Suprapubic skin (tissue), 4 donors: ENCODE data around the gene FRMD1. TPM values are rescaled to one million over a fixed set of nuclear protein-coding genes. Genes with fewer than 3 reads are reported as not detected.

Experiments
- DNase-seq, 2 donors: peaks; one replicate each; pipeline ENCODE4 v3.0.0-alpha.2; 2019; ENCODE audit warnings: low spot score in 2 of 2
- H3K27ac ChIP-seq: fragments of 200-600 bp; sonication (generic); one replicate; pipeline ENCODE4 v1.5.1; 2019
- H3K27me3 ChIP-seq: fragments of 200-600 bp; sonication (generic); one replicate; pipeline ENCODE4 v1.5.1; 2019
- H3K36me3 ChIP-seq: fragments of 200-600 bp; sonication (generic); one replicate; pipeline ENCODE4 v1.5.1; 2019
- H3K4me1 ChIP-seq: fragments of 200-600 bp; sonication (generic); one replicate; pipeline ENCODE4 v1.5.1; 2019
- H3K4me3 ChIP-seq: fragments of 200-600 bp; sonication (generic); one replicate; pipeline ENCODE4 v1.5.1; 2019; ENCODE audit warnings: mild to moderate bottlenecking
- H3K9me3 ChIP-seq: fragments of 200-600 bp; sonication (generic); one replicate; pipeline ENCODE4 v1.5.1; 2019
- EP300 ChIP-seq: sonication (generic); formaldehyde crosslinking; IDR thresholded peaks from one replicate; pipeline ENCODE4 v1.6.1; 2017; ENCODE audit warnings: antibody characterized with exemption
- POLR2A ChIP-seq, 2 donors: fragments of 450-650 bp; IDR thresholded peaks; one replicate each; pipeline ENCODE4 v1.6.1; 2017; ENCODE audit warnings: antibody characterized with exemption in 2 of 2, mild to moderate bottlenecking in 2 of 2, moderate library complexity in 2 of 2
- POLR2AphosphoS5 ChIP-seq, 3 donors: sonication (generic); formaldehyde crosslinking; IDR thresholded peaks; one replicate each; pipeline ENCODE4 v1.6.1; 2017; ENCODE audit warnings: antibody characterized with exemption in 3 of 3
- WGBS: methylation state at CpG from one replicate; pipeline ENCODE4 v1.1.5; 2018; 5-methylcytosine and 5-hydroxymethylcytosine counted together
- total RNA-seq, 4 donors: library from RNA; depleted of rRNA; stranded (reverse); fragments of >200 nt; gene quantifications; one replicate each; pipeline ENCODE4 v1.1.0, GENCODE V29; 2016
- TF ChIP-seq, protein P1 (sequence below), 2 donors: fragments of 200-600 bp in 1 of 2; fragments of 450-650 bp in 1 of 2; sonication (generic) in 1 of 2; IDR thresholded peaks; one replicate each; pipeline ENCODE4 v1.5.1; 2016 to 2019; ENCODE audit warnings: antibody characterized with exemption in 2 of 2, mild to moderate bottlenecking in 1 of 2, moderate library complexity in 1 of 2

FRMD1 gene
- total RNA-seq, 4 donors from 2014 or later: 0.64 to 2.6 (median 1.5) TPM

- TF ChIP-seq, protein P1, sequence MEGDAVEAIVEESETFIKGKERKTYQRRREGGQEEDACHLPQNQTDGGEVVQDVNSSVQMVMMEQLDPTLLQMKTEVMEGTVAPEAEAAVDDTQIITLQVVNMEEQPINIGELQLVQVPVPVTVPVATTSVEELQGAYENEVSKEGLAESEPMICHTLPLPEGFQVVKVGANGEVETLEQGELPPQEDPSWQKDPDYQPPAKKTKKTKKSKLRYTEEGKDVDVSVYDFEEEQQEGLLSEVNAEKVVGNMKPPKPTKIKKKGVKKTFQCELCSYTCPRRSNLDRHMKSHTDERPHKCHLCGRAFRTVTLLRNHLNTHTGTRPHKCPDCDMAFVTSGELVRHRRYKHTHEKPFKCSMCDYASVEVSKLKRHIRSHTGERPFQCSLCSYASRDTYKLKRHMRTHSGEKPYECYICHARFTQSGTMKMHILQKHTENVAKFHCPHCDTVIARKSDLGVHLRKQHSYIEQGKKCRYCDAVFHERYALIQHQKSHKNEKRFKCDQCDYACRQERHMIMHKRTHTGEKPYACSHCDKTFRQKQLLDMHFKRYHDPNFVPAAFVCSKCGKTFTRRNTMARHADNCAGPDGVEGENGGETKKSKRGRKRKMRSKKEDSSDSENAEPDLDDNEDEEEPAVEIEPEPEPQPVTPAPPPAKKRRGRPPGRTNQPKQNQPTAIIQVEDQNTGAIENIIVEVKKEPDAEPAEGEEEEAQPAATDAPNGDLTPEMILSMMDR (IDR thresholded peaks at IDR 0.05): no peak
- TF ChIP-seq POLR2AphosphoS5 (IDR thresholded peaks at IDR 0.05) (no peak), EP300 (no peak), POLR2A (IDR thresholded peaks at IDR 0.05) (no peak)
- H3K27me3 ChIP-seq: no peaks in the 10 kb centered on the region
- 89% methylated on average over 14 of the region's 16 CpGs for WGBS
- H3K27ac ChIP-seq: no peak overlapping the region
- no peaks in the 10 kb centered on the region for H3K4me1 ChIP-seq
- no peaks in the 10 kb centered on the region for H3K36me3 ChIP-seq
- DNase-seq: no peak
- no peaks in the 10 kb centered on the region for H3K9me3 ChIP-seq
- H3K4me3 ChIP-seq: no peak overlapping the region
These were observed 11.2 kb upstream of the FRMD1 start for GRCh38 chr6:168090064-168090690.

DNA sequence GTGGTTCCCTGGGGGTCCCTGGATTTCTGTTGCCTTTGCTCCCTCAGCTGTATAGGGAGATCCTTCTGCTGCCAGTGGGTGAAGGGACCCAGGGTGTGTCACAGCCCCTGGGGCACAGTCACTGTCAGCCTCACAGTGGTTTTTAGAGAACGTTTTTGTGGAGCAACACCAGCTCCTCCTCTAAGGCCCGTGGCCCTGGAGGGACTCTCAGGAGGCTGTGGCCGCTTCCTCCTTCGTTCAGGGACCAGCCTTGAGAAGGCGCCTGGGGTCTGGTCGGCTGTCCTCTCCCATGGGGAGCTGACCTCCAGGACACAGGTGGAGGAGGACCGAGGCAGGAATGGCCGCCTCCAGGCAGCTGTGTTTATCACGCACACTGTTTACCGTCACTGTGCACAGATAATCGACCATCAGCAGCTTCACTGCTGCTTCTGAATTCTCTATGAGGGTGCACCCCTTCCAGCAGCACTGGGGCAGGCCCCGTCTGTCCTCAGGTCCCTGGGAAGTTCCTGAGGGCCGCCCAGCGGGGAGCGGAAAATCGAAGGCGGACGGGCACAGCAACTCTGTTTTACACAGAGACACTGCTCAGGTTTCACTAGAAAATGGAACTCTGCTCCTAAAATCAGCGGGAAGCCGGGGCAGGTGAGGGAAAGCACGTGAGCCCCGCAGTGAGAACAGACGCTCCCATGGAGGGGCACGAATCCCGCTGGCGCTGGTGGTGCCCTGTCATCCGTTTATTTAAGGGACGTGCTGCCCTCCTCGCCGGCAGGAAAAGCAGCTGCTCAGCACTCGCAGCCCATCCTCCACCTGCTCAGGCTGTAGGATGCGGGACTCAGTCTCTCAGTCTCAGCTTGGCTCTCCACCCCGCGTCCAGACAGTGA is 10.4 kb upstream of the FRMD1 start:
- 82% methylated on average over 26 of the region's 34 CpGs for WGBS
- TF ChIP-seq, protein P1 (IDR thresholded peaks at IDR 0.05): no peak
- no peak for TF ChIP-seq POLR2A (IDR thresholded peaks at IDR 0.05)
- TF ChIP-seq POLR2AphosphoS5 (IDR thresholded peaks at IDR 0.05): no peak
- TF ChIP-seq EP300: no peak
- no peaks in the 10 kb centered on the region for H3K9me3 ChIP-seq
- no peak for DNase-seq
- H3K4me1 ChIP-seq: no peaks in the 10 kb centered on the region
- no peaks in the 10 kb centered on the region for H3K27me3 ChIP-seq
- H3K4me3 ChIP-seq: no peak overlapping the region
- no peak overlapping the region for H3K27ac ChIP-seq
- no peaks in the 10 kb centered on the region for H3K36me3 ChIP-seq

DNA sequence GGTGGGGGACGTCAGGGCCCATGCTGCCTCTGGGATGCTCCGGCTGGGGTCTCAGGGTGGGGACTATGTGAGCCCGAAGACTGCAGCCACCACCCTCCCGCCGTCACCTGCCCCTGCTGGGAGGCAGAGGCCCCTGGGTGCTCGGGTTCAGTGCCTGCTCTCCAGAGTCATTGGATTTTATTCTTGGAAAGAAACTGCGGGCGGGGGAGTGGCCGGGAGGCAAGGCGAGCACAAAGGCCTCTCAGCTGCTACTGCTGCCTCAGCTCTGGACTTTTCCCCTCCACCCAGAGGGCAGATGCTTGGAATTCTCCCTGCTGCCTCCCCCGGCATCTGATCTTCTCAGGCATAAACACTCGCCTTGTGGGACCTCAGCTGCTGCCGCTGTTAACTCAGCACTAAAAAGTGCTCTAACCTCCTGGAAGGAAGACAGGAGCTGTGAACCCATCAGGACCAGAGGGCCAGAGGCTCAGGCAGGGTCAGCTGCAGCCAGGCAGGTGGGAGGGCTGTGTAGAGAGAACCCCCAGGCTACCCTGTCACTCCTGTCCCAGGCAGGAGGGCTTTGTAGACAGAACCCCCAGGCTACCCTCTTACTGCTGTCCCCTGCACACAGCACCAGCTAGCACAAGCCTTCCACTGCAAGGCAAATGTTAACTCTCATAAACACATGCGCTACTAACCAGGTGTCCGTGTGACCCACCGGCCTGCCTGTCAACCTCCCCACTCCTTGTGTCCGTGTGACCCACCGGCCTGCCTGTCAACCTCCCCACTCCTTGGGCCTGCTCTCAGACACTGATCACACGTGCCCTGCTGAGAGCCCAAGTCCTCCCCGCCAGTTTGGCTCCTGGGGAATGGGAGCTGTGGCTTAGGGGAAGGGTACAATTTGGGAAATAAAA is 9.4 kb upstream of the FRMD1 start:
- Histone ChIP-seq H3K27ac (no peak overlapping the region), H3K9me3 (no peaks in the 10 kb centered on the region), H3K4me3 (no peak overlapping the region), H3K4me1 (no peaks in the 10 kb centered on the region), H3K36me3 (no peaks in the 10 kb centered on the region), H3K27me3 (no peaks in the 10 kb centered on the region)
- WGBS: 63% methylated on average over 10 of the region's 20 CpGs
- DNase-seq: no peak
- TF ChIP-seq EP300: no peak

DNA sequence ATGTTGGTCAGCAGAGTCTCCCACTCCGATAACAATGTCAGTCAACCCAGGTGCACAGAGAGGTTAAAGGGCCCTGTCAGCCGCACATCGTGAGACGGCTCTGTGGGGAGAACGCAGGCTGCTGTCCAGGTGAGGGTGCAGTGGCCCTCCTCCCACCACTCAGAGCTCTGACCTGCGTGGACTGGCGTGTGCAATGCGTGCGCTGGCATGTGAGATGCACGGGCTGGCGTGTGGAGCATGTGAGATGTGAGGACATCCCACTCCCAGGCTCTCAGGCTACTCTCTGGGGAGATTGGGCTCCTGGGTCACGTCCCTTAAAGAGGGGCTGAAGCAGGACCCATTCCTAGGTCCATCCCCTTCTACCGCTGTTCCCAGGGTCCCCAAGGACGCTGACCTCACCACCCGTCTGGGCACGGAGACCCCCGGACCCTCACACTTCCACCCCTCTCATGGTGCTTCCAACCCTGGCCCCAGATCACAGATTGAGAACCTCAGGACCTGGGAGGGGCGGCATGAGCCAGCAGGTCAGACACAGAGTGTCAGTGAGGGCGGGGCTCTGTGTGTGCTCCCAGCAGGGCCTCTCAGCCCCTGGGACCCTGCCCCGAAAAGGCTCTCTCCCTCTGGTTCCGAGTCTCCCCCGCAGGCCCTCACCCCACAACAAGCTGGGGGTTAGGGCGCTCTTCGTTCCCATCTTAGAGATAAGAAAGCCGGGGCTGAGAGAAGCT is 8.6 kb upstream of the FRMD1 start:
- 77% methylated on average over 16 of the region's 25 CpGs for WGBS
- no peak overlapping the region for H3K27ac ChIP-seq
- no peak for DNase-seq

GRCh38 chr6:168086616-168087015 is 7.6 kb upstream of the FRMD1 start:
- no peaks in the 10 kb centered on the region for H3K36me3 ChIP-seq
- H3K9me3 ChIP-seq: no peaks in the 10 kb centered on the region
- TF ChIP-seq EP300 (no peak), POLR2AphosphoS5 (IDR thresholded peaks at IDR 0.05) (no peak)
- no peaks in the 10 kb centered on the region for H3K27me3 ChIP-seq
- no peak overlapping the region for H3K27ac ChIP-seq
- H3K4me1 ChIP-seq: no peaks in the 10 kb centered on the region
- WGBS: 88% methylated on average over 10 of the region's 10 CpGs
- DNase-seq: no peak
- H3K4me3 ChIP-seq: no peak overlapping the region

More for the DNA sequence above, 8.6 kb upstream of the FRMD1 start:
- H3K36me3 ChIP-seq: no peaks in the 10 kb centered on the region
- no peaks in the 10 kb centered on the region for H3K4me1 ChIP-seq
- TF ChIP-seq POLR2AphosphoS5 (IDR thresholded peaks at IDR 0.05) (no peak), POLR2A (IDR thresholded peaks at IDR 0.05) (no peak), EP300 (no peak)
- TF ChIP-seq, protein P1 (IDR thresholded peaks at IDR 0.05): no peak
- no peaks in the 10 kb centered on the region for H3K9me3 ChIP-seq
- no peak overlapping the region for H3K4me3 ChIP-seq
- no peaks in the 10 kb centered on the region for H3K27me3 ChIP-seq
